Ishikawa (cell line): Measurements from ENCODE around the gene ZXDC.

Source experiments
- CEBPB ChIP-seq: IDR thresholded peaks from 2 replicates; pipeline ENCODE4 v1.6.1; 2012
- CREB1 ChIP-seq: IDR thresholded peaks from 2 replicates; pipeline ENCODE4 v1.6.1; 2012; ENCODE audit warnings: low read depth
- EGR1 ChIP-seq: IDR thresholded peaks from 2 replicates; pipeline ENCODE4 v1.6.1; 2012
- EP300 ChIP-seq: IDR thresholded peaks from 2 replicates; pipeline ENCODE4 v1.6.1; 2012; ENCODE audit warnings: borderline replicate concordance
- FOXM1 ChIP-seq: IDR thresholded peaks from 2 replicates; pipeline ENCODE4 v1.6.1; 2012; ENCODE audit warnings: low read depth, borderline replicate concordance
- MAX ChIP-seq: IDR thresholded peaks from 2 replicates; pipeline ENCODE4 v1.6.1; 2012
- NFIC ChIP-seq: IDR thresholded peaks from 2 replicates; pipeline ENCODE4 v1.6.1; 2012
- RAD21 ChIP-seq: IDR thresholded peaks from 2 replicates; pipeline ENCODE4 v1.6.1; 2012; ENCODE audit warnings: low read depth
- TAF1 ChIP-seq: IDR thresholded peaks from 2 replicates; pipeline ENCODE4 v1.6.1; 2012; ENCODE audit warnings: low read depth, mild to moderate bottlenecking
- TCF12 ChIP-seq: IDR thresholded peaks from 2 replicates; pipeline ENCODE4 v1.6.1; 2012; ENCODE audit warnings: low read depth
- TEAD4 ChIP-seq: IDR thresholded peaks from 2 replicates; pipeline ENCODE4 v1.6.1; 2012
- YY1 ChIP-seq: IDR thresholded peaks from 2 replicates; pipeline ENCODE4 v1.6.1; 2012; ENCODE audit warnings: low read depth
- ZBTB7A ChIP-seq: IDR thresholded peaks from 2 replicates; pipeline ENCODE4 v1.6.1; 2012; ENCODE audit warnings: low read depth
- TF ChIP-seq, protein P1 (sequence below): IDR thresholded peaks from 2 replicates; pipeline ENCODE4 v1.6.1; 2012; ENCODE audit warnings: low read depth, mild to moderate bottlenecking
- TF ChIP-seq, protein P2 (sequence below): IDR thresholded peaks from 2 replicates; pipeline ENCODE4 v1.6.1; 2012

ZXDC gene

GRCh38 chr3:126496894-126497850 is 21.5 kb upstream of the ZXDC start:
- TF ChIP-seq TAF1 (no peak), YY1 (no peak), NFIC (no peak), RAD21 (no peak), CEBPB (no peak), ZBTB7A (no peak), FOXM1 (no peak)
- TF ChIP-seq, protein P1, sequence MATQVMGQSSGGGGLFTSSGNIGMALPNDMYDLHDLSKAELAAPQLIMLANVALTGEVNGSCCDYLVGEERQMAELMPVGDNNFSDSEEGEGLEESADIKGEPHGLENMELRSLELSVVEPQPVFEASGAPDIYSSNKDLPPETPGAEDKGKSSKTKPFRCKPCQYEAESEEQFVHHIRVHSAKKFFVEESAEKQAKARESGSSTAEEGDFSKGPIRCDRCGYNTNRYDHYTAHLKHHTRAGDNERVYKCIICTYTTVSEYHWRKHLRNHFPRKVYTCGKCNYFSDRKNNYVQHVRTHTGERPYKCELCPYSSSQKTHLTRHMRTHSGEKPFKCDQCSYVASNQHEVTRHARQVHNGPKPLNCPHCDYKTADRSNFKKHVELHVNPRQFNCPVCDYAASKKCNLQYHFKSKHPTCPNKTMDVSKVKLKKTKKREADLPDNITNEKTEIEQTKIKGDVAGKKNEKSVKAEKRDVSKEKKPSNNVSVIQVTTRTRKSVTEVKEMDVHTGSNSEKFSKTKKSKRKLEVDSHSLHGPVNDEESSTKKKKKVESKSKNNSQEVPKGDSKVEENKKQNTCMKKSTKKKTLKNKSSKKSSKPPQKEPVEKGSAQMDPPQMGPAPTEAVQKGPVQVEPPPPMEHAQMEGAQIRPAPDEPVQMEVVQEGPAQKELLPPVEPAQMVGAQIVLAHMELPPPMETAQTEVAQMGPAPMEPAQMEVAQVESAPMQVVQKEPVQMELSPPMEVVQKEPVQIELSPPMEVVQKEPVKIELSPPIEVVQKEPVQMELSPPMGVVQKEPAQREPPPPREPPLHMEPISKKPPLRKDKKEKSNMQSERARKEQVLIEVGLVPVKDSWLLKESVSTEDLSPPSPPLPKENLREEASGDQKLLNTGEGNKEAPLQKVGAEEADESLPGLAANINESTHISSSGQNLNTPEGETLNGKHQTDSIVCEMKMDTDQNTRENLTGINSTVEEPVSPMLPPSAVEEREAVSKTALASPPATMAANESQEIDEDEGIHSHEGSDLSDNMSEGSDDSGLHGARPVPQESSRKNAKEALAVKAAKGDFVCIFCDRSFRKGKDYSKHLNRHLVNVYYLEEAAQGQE: no peak
- TF ChIP-seq, protein P2, sequence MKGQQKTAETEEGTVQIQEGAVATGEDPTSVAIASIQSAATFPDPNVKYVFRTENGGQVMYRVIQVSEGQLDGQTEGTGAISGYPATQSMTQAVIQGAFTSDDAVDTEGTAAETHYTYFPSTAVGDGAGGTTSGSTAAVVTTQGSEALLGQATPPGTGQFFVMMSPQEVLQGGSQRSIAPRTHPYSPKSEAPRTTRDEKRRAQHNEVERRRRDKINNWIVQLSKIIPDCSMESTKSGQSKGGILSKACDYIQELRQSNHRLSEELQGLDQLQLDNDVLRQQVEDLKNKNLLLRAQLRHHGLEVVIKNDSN: no peak

DNA sequence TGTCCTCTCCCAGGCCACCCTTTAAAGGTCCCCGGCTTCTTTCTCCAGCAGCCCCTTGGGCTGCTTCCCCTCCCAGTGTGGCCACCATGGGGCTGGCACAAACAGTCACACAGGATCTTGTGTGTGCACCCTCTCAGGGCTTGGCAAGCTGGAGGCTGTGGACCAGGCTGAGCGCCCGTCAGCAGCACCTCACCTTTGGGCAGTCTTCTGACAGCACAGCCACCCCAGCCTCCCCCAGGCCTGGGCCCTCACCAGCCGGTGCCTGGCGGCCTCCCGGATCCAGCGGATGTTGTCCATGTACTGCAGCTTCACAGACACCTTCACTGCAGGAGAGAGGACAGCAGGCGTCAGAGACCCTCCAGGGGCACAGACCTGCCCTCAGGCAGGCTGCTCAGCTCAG is 20.1 kb upstream of the ZXDC start:
- TF ChIP-seq TAF1 (no peak), TEAD4 (no peak), NFIC (no peak), CEBPB (no peak), FOXM1 (no peak), ZBTB7A (no peak), EGR1 (no peak), CREB1 (no peak), EP300 (no peak), TCF12 (no peak), YY1 (no peak), MAX (no peak), RAD21 (no peak)
- TF ChIP-seq, protein P1: no peak
- TF ChIP-seq, protein P2: no peak

GRCh38 chr3:126494970-126495230 is 19.2 kb upstream of the ZXDC start:
- TF ChIP-seq YY1 (no peak), NFIC (no peak), TEAD4 (no peak)

DNA sequence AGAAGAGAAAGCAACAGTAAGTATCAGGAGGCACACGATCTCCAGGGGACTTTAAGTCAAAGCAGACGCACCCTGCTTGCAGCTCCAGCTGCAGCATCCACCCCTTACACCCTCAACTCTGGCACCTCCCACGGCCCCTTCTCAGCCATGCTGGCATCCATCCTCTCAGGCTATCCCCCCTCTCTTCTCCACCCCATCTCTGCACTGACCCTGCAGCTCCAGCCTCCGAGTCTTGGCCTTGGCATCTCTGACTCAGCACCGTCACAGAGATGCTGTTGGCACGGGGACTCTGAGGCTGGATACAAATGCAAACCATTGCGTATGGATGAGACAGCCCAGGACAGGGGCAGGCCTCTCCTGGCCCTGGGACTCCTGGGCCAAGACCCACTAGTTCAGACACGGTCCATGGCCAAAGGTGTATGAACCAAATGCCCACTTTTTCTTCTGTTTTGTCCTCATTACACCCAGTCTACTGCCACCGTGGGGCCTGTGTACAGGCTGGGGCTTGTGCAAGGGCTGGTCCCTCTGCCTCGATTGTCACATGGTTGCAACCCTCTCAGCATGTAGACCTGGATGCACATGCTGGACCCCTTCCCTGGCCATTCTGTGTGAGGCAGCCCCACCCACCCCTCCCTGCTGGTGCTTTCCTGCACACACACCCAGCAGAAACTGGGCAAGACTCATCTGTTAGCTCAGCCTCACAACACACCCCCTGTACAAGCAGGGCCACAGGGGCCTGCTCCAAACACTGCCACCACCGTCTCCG is 18.7 kb upstream of the ZXDC start:
- TF ChIP-seq CEBPB (no peak), EP300 (no peak), TAF1 (no peak), EGR1 (no peak), YY1 (no peak), CREB1 (no peak), NFIC (no peak), TEAD4 (no peak), ZBTB7A (no peak), RAD21 (no peak), TCF12 (no peak), FOXM1 (no peak), MAX (no peak)
- TF ChIP-seq, protein P2: no peak
- TF ChIP-seq, protein P1: no peak
